ENCODE measurements around the gene DDOST.
"Not testable (repeated sequence)": the region's sequence is repeated elsewhere in the genome, so short reads cannot be mapped to it uniquely, and the experiment has no call there.

The DDOST gene

DNA sequence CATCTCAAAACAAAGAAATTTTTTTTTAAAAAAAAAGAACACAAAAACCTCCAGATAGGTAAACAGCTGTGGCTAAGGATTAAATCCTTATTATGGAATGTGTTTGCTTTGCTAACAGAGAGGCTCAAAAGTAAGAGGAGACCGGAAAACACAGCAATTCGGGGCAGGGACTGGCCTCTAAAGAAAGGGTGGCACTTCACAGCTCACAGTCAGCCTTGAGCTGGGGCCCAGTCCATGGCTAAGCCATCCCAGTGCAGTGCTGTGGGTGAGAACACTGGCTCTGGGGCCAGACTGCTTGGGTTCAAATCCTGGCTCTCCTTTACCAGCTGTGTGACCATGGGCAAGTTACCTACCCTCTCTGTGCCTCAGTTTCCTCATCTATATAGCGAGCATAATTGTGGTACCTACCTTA is 28.5 kb upstream of the DDOST start:
- DNase-seq: no peak

DNA sequence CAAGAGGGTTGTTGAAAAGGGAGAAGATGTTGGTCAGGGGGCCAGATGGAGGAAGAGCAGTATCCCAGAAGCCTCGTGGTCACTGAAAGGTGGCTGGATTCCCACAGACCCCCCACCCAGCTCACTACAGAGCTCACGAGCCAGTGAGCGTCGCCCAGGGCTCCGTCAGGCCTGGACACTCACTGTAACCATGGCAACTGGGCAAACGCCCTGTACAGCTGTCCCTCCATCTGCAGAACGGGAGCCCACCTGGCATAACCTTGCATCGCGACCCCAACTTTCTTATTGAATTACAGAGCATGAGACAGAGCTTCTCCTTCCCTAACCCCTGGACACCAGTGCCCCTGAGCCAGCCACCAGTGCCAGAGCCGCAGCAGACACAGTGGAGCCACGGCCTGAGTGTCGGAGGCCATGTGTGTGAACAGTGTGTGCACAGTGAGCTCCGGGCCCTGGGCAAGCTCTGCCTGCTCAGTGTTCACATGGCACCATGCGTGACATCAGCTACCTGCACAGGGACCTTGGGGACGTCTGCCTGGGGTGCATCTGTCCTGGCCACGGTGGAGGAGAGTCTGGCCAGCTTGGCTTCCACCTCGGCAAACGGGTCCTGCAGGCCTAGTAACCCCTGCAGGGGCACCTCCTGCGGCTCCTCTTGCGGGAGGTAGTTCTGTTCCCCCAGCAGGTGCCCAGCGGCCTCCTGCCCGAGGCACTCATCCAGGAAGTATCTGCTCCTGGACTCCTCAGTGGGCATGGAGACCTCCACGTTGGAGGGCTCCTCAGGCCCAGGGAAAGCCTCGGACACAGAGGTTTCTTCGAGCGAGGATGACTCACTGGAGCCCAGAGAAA is 25.9 kb upstream of the DDOST start:
- DNase-seq: no peak

DNA sequence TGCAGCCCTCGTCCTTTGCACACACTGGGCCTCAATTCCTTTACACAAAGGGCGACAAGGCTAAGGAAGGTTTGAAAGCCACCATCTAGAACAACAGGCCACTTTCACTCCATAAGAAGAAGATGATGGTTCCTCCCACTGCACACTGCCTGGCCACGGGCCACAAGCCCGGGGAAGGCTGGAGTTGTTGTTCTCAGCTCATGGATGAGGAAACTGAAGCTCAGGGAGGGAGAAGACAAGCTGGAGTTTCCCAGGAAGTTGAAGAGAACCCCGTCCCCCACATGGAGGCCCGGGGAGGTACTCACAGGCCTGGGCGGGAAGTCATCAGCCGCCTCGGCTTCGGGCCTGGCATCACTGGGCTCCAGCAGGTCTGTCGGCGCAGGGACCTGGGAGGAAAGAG is 24.6 kb upstream of the DDOST start:
- peak in 1 of 2 donors; percentile 62 for DNase-seq

DNA sequence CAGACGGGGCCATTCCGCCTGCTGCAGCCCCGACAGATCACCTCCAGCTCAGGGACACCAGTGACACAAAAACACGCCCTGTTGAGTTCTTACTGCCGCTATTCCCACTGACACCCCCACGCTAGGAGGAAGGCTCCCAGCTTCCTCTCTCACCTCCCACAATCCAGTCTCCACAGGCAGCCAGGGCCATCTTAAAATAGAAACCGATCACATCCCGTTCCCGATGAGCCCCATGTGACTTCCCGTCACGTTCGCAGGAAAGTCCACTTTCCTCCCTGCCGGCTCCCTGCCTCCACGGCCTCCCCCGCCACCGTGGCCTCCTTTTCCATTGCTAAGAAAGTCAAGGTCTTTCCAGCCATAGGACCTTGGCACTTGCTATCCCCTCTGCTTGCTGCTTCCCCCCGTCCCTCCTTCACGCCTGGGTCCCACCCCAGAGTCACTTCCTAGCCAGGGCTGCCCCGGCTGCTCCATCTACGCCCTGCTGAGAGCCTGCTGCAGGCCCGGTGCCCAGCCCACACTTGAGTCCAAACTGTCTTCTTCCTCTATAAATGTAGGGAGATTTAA is 24.0 kb upstream of the DDOST start:
- peak; percentile 57 to 73 for DNase-seq

DNA sequence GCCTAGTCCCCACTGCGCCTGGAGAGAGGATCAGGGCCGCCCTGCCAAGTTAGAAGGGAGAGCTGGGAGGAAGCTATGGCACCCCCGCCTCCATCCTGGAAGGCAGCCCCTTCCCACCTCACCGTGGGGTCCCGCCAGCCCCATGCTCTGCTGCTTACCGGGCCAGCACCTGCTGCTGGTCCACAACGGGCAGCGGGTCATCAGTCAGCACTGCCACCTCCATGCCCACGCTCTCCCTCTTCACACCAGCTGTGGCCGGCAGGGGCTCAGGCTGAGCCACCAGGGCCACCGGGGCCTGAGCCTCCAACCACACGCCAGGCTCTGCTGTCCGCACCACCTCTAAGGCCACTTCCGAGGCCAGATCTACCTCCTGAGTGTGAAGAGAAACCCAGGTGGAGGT is 23.5 kb upstream of the DDOST start:
- DNase-seq: no peak

DNA sequence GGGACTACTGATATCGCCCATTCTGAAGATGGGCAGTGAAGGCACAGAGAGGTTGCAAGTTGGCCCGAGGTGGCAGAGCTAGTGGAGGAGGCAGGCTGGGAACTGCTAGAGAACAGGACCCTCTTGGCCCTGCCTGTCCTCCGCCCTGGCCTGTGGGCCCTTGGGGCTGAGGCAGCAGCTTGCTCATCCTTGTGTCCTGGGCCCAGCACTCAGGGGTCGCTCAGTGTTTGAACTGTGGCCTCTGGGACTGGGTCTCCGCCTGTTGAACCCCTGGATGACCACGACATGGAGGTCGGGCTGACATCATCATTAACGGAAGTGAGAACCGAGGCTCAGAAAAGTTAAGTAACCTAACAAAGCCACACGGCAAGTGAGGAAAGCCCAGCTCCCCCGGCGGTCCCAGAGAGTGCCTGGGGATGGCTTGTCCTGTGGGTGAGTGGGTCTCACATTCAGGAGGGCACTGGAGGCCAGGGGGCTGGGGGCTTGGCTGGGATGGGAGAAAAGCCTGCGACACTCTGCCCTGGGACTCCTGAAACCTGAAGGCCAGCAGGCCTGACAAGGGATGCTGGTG is 23.0 kb upstream of the DDOST start:
- DNase-seq: peak; percentile 17 to 40

DNA sequence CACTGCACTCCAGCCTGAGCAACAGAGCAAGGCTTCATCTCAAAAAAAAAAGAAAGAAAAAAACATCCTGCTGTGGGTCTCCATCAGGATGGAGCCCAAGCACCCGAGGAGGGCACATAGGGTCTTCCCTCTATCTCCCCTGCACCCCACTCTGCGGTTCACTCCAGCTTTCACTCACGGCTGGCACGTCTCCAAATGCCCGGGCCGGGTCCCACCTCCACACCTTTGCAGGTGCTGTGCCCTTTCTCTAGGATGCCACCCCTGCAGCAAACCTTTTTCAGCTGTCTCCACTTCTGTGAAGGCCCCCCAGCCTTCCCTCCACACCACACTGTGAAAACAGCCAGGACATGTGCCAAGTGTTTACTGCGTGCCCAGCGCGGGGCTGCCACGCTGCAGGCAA is 22.4 kb upstream of the DDOST start:
- no peak for DNase-seq

DNA sequence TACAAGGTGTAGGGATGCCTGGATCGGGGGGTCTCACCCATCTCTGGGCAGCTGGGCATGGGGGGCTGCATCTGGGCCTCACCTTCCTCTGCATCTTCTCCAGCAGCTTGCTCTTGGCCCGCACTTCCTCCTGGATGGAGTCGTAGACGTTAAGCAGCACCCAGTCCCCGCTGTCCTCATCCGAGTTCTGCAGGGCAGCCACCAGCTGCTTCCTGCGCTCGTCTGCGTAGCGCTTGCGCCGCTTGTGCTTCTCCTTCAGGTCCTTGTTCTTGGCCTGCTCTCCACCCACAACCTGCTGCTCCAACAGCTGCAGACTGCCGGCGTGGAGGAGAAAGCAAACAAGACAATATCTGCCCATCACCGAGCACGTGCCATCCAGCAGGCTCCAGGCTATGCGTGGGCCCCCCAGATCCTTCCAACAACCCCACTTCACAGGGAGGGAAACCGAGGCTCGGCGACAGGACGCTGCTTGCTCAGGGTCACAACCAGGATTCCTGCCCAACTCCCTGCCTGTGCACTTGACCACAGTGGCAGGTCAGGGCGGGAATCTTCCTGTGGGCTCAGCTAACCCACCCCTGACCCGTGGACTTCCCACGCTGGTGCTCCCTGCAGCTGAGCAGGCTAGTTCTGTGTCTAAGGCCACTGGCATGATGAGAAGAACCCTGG is 21.5 kb upstream of the DDOST start:
- DNase-seq: peak; percentile 77 to 86

DNA sequence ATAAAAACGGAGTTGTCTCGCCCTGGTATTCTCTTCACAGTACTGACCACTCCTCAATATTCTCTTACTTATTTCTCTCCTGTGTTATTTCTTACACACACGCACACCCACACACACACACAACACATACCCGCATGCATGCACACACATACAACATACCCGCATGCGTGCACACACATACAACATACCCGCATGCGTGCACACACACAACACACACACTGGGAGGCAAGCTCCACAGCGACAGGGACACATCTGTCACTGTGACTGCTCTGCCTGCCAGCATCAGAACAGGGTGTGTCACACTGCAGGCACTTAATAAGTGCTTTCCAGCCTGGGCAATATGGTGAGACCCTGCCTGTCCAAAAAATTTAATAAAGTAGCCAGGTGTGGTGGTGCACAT is 20.8 kb upstream of the DDOST start:
- DNase-seq: no peak

DNA sequence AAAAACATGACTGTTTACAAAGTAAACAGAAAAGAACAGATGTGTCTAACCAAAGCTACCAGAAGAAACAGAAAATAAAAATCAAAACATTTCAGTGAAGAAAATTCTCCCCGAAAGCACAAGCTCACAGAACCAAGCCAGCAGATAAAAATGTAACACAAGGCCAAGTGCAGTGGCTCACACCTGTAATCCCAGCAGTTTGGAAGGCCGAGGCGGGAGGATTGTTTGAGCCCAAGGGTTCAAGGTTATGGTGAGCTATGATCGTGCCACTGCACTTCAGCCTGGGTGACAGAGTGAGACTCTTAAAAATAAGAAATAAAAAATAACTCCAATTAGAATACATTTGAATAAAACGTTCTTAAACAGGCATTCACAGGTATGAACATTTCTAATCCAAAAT is 19.1 kb upstream of the DDOST start:
- no peak for DNase-seq

DNA sequence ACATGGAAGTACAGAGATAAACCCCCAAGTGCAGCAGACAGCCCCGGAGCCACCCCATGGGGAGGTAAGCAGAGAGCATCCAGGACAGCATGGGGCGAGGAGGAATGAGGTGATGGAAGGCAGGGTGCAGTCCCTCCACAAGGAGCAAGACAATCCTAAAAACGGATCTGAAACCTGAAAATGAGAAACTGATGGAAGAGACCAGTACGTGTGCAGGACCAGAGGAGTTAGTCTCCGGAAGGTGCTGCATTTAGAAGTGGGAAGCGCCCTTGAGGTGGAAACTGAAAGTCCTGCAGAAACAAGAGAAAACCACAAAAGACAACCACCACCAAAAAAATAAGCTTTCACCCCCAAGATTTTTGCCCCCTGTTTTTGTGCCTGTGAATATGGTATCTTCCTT is 17.4 kb upstream of the DDOST start:
- DNase-seq: no peak

DNA sequence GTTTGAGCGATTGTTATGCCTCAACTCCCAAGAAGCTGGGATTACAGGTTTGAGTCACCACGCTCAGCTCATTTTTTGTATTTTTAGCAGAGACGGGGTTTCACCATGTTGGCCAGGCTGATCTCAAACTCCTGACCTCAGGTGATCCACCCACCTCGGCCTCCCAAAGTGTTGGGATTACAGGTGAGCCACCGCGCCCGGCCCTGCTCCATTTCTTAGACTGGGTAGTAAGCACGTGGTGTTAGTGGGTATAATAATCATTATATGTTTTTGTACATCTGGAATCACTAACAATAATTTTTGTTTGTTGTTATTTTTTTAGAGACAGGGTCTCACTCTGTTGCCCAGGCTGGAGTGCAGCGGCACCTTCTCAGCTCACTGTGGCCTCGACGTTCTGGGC is 12.5 kb upstream of the DDOST start:
- not testable (repeated sequence) for DNase-seq

DNA sequence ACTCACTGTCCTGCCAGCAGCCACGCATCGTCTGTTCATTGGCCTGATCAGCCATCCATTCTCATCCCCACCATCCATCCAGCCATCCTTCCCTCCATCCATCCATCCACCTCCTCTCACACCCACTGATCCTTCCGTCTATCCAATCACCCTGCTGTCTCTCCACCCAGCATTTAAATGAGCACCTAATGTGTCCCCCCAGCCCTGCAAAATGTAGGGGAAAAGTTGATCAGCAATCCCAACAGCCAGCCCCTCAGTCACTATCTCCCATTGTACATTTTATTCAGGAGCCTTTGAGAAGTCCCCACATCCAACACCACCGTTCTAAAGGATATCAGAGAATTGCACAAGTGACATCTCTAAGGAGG is 11.1 kb upstream of the DDOST start:
- no peak for DNase-seq

DNA sequence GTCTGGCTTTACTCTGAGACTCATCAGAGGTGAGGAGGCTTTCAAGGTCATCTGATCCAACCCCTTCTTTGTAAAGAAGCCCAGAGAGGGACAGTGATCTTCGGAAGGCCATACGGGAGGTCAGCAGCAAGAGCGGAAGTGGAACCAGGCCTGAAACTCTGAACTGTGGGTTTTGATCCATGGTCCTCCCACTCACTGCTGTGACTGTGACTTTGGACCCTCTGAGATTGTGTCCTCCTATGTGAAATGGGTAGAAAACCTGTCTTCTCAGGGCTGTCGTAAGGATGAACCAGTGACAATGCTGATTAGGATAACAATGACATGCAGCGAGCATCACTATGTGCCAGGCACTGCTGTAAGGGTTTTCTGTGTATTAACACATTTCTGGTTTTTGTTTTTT is 9.8 kb upstream of the DDOST start:
- DNase-seq: no peak

DNA sequence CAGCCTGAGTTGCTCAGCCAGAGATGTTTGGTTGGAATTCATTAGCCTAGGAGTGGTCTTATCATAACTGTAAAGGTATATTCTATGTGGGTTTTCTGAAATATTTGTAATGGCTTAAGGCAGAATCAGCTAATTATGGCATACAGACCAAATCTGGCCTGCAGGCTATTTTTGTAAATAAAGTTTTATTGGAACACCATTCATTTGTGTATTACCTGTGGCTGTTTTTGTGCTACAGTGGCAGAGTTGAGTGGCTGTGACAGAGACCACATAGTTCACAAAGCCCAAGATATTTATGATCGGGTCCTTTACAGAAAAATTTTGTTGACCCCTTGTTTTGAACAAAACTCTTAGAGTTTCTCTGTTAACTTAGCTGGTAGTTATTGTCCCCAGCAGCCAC is 7.4 kb upstream of the DDOST start:
- DNase-seq: no peak

DNA sequence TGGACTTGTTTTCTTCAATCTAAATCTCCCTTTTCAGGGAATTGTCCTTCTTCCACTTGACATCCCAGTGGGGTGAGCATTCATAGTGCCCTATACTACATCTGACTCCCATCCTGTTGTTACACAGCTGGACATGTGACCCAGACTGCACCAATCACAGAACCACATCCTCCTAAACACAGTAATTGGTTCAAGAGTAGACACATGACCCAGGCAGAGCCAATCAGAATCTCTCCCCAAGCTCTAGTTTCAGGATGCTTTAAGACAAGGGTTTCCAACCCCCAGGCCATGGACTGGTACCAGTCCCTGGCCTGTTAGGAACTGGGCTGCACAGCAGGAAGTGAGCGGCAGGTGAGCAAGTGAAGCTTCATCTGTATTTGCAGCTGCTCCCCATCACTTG is 5.6 kb upstream of the DDOST start:
- no peak for DNase-seq

DNA sequence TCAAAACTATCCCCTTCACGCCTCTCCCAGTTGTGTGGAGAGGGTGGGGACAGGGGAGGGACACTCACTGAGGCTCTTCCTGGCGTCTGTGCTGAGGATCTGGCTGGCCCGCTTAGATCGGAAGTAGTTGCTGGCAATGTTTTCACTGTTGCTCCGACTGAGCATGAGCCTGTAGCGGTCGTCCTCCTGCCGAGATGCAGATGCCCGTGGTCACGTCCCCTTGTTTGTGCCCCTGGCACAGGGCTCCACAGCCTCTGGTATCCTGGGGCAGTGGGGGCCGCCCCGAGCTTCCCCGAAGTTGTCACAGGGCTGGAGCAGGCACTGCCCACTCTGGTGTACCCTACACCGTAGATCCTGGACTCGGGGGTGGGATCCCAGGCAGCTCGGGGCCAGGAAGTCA is 5.0 kb upstream of the DDOST start:
- DNase-seq: no peak

DNA sequence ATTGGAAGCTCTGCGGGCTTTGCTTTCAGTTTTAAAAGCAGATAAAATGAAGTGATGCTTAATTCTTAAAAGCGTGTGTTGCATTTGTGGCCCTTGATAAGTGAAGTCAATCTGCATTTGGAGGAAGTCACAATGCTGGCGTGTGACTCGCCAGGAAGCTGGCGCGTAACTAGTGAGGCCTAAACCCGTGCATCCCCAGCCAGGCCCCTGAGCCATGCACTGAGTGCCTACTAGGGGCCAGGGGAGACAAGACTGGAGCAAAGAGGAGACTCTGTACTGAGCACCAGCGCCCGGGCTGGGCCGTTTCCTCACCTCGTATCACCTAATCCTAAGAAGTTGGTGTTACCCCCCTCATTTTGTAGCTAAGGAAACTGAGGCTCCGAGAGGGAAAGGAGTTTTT is 4.6 kb upstream of the DDOST start:
- DNase-seq: peak in 1 of 2 donors; percentile 57

DNA sequence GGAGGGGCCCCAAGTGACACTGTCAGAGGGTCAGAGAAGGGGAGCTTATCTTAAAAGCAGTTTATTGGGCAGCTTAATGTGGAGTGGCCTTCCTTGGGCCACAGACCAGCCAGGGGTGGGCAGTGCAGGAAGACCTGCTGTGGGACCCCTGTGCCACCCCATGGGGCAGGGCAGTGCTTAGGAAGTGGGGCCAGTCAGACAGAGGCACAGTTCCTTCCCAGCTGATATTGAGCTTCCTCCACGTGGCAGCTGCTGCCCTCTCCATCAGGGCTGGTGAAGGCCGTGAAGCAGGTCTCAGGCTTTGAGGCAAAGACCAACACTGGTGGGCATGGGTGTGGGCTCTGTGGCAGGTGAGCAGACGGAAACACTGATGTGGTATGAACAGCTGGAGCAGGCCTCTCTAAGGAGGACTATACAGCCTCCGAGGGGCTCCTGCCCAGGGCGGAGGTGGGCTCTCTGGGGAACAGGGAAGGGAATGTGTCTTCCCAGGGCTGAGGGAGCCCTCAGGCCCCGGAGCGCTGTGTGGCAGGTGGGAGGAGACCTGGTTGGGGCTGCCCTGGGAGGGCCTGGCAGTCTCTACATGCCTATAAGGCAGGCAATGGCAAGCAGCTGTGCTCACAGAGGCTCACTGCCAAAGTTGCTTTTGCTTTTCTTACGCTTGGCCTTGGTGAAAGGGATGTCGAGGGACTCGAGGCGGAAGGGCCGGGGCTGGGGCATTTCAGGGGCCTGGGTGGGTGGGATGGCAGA is 3.0 kb upstream of the DDOST start:
- DNase-seq: no peak

DNA sequence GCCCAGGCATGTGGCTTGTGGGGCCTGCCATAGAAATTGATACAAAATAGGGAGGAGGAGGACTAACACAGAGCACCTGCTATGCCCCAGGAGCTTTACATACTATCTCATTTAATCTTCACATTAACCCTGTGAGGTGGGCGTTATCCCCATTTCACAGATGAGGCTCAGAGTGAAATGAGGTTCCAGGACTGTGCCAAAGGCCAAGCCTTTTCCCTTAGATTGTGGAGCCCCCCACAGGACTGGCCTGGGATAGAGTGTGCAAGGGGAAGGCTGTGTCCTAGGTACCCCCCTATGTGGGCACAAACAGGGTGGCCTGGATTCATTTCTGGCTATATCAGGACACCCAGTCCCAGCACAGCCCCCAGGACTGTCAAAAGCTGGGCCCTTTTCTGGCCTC is 2.2 kb upstream of the DDOST start:
- no peak for DNase-seq

DNA sequence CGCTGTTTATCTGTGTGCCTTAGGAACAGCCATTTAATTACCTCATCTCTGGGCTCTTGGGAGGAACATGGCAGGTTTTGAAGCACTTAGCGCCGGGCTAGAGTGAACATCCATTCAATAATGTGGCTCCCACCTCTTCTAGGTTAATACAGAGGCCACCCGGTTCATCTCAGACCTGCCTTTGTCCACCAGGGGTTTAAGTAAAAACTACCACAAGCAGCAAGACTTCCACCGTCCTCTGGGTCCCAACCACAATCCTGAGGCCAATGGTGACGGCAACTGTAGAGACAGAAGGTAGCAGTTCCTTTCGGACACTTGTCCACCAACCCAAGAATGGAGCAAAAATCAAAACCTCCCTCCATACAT is 924 bp upstream of the DDOST start:
- no peak for DNase-seq

DNA sequence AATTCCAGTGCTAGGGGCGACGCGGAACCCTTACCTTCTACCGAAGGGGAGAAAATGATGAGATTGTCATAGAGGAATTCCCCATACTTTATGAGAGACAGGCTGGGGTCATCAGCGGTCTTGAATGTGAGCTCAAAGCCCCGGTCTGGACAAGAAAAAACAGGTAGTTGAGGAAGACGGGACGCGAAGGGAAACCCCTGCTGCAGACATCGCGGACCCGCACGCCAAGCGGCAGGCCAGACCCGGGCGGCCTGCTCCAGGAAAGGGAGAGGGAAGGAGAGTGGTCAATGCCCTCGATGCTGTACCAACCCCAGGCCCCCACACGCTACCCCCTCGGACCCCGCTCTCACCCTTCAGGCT is 342 bp downstream of the DDOST start:
- no peak for DNase-seq

DNA sequence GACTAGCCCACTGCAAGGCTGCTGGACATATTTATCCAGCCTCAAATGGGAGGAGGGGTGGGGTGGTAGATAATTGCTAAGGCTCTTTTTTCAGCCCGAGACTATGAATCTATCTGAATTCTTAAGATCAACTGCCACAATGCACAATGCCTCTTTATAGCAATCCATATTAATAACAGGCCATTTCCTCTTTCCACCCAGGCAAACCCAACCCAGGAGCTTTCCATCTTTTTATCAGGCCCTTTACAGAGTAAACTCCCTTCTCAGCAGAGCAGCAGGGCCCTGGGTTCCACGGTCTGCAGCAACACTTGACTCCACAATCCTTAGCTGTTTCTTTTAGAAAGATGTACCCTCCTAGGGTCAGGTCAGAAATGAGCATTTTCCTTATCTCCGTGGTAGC is 806 bp downstream of the DDOST start:
- DNase-seq: no peak

Data from inflammatory macrophage (primary cell).